Right ventricle myocardium superior (tissue), 1 donor: ENCODE data around the gene NR2C2AP. TPM values are rescaled to one million over a fixed set of nuclear protein-coding genes. Genes with fewer than 3 reads are reported as not detected.
"Not testable (repeated sequence)": the region's sequence is repeated elsewhere in the genome, so short reads cannot be mapped to it uniquely, and the experiment has no call there.

ENCODE experiments used
- ATAC-seq: fragments of 200-7000 bp; cut with Tn5 transposase; one replicate; pipeline ENCODE4 v1.9.1; 2020; ENCODE audit warnings: mild to moderate bottlenecking; ENCODE audit not compliant: poor library complexity
- DNase-seq: peaks from one replicate; pipeline ENCODE4 v3.0.0-alpha.2; 2020
- intact Hi-C: fragments of 100-400 bp; cut with DNase I; formaldehyde crosslinking; loops from one replicate; pipeline ENCODE4 v1.11.2; 2022
- total RNA-seq: library from RNA; stranded (reverse); fragmentation: NEBNext Ultra II Directional; extraction: Animal tissue kit (Norgen Biotek cat#: 25700); gene quantifications from one replicate; pipeline ENCODE4 v1.2.1, GENCODE V29; 2021
- donor health status: DM: no; HTN: yes; CAD: no; lungs with severe emphysema.

Gene NR2C2AP
- total RNA-seq, 1 donor from 2014 or later = 5.9 TPM

DNA sequence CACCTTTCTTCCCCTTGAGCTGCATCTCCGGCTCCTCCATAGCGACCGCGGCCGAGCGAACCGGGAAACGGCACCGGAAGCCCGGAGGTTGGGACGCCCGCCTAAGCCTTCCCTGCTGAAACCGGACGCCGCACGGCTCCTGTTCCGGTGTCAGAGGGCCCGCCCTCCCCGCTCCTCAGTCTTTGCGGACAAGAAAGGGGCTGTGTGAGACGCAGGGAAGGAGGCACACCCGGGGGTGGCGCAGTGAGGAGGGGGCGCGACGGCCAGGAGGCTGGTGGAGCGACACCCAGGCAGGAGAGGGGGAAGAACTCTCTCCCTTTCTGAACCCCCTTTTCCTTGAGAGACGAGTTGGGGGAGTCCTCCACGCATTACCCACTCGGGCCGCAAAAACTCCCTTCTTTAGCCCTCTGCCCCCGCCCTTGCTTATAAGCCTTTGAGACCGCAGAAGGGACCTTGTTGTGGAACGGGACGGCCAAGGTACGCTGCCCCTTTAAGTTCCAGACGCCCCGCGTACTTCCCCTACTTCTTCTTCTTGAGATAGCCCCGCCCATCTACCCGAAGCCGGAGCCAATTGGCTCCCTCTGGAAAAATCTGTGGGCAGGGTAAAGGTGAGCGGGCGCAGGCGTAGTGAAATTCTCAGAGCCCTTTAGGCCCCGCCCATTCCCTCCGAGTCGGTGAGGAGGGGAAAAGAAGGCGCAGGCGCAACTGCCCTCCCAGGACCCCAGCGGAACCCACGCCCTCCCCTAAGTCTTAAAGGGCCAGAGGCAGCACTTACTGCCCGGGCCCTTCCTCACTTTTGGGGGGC, 10.9 kb downstream of the NR2C2AP start, which contains the start of the genes BORCS8 and RFXANK:
Gene BORCS8 (minus strand): TSS at position 75 of the 805 bp plus-strand sequence. CDS start 35 bp downstream, at position 40.
Gene RFXANK (plus strand): TSS at position 181 of the 805 bp plus-strand sequence. CDS start 1,689 bp downstream, outside the sequence.
- DNase-seq (peak; percentile 99), ATAC-seq (peak; percentile 96)
- intact Hi-C loops = no loop called here

DNA sequence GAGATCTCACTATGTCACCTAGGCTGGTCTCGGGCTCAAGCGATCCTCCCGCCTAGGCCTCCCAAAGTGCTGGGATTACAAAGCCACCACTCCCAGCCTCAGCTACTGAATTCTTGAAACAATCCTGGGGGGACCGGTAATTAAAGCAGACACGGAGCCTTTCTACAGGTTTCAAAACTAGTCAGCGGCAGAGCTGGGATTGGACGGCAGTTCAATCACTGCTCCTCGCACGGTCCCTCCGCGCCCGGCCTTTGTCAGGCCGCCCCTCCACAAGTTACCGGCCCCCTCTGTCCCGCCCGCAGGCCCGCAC, 11.5 kb downstream of the NR2C2AP start:
- DNase-seq = no peak
- no peak for ATAC-seq
- intact Hi-C loops = no loop called here

DNA sequence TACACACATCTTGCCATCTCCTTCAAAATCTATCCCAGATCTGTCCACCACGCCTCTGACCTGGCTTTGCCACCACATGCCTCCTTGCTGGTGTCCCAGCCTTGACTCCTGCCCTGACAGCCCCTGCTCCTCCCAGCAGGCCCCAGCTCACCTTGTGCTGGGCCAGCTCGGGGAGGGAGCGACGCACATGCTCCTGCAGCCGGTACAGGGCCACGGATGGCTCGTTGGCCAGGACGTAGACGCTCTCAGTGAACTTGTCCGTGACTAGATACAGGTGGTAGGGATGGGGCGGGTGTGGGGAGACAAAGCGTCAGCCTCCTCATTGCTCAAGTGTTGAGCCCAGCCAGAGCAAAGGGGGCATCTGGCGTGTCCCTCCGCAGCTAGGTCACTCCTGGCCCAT, 16.5 kb downstream of the NR2C2AP start:
- DNase-seq = no peak
- intact Hi-C loops = no loop called here
- ATAC-seq = no peak

- ATAC-seq (peak; percentile 38), DNase-seq (no peak)
- intact Hi-C loops = no loop called here
These were observed 17.1 kb downstream of the NR2C2AP start for GRCh38 chr19:19185853-19186740.

DNA sequence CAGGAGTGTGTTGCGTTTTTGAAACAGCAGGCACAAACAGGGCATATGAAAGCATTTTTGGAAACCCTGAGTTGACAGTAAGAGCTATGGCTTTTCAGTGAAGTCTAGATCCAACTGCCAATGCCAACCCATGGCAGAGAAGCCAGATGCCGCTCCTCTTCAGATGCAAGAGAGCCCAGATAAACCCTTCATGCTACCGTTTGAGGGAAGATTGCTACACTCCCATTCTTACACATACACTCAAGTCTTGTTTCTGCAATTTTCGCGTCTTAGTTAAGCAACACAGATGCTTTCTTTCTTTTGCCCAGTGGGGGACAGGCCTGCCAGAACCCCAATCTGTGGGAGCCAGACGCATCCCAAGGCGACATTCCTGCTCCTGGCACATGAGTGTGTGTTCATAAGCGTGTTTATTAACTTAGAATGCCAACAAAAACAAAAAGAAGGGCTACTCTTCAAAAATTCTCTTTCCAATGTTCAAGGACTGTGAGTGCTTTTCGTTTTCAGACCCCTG, 21.7 kb downstream of the NR2C2AP start:
- intact Hi-C loops = no loop called here

GRCh38 chr19:19179548-19180441, 23.4 kb downstream of the NR2C2AP start:
- DNase-seq = no peak
- ATAC-seq = no peak
- intact Hi-C loops = no loop called here

More for the DNA sequence above, 21.7 kb downstream of the NR2C2AP start:
- ATAC-seq = no peak
- DNase-seq = no peak

DNA sequence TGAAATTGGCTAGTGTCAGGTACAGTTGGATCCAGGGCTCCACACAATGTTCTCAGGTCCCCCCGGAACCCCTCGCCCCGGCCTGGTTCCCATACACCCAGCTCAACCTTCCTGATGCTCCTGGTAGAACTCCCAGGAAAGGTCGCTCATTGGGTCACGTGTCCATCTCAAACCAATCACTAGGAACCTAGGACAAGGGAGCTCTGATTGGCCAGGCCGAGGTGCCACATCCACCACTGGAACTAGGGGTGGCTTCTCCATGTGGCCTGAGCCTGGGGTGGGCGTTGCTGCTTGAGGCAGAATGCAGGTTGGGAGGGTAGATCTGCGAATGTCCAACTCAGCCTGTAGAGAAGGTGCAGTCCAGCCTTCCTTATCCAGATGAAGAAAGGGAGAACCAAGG, 26.3 kb downstream of the NR2C2AP start:
- DNase-seq (no peak), ATAC-seq (no peak)
- intact Hi-C loops = no loop called here

GRCh38 chr19:19173243-19173642, 30.0 kb downstream of the NR2C2AP start:
- DNase-seq, intact Hi-C loops, ATAC-seq: not testable (repeated sequence)

GRCh38 chr19:19171821-19172532, 31.2 kb downstream of the NR2C2AP start:
- DNase-seq = no peak
- ATAC-seq = no peak
- intact Hi-C loops = no loop called here

- intact Hi-C loops = no loop called here
- DNase-seq = no peak
- no peak for ATAC-seq
These were observed 32.1 kb downstream of the NR2C2AP start for GRCh38 chr19:19170873-19171672.

DNA sequence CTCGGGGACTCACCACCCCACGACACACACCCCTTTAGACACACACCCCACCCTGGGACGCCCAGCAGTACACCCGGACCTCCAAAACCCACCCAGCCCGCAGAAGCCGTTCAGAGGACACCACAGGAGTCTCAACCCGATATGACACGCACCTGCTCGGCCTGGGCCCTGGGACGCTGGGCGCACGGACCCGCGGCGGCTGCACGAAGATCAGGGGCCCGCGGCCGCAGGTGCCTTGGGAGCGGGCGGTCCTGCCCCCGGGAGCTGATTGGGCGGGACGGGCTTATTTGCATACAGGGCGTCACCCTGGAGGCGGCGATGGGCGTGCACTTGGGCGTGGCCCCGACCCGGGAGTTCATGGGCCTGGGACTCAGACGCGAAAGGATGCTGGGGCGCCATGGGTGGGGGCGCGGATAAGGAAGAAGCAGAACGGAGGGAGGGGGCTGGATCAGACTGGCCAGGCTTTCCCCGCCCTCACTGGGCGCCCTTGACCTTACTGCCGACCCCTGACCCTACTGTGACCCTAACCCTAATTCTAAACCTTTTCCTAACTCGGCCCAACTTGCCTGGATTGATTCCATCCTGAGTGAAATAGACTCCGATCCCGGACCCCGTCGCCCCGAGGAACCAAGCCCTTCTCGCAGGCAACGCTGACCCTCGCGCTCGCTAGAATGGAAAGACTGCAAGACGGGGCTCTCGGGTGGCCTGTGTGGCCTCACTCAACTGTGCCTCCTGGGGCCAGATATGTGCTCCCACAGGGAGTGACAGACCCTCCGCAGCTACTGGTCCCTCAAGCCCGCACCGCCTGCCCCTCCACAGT, 33.0 kb downstream of the NR2C2AP start, which contains the start of gene MEF2B:
Gene MEF2B (minus strand): TSS at position 211 of the 820 bp plus-strand sequence. CDS start 19,528 bp downstream, outside the sequence.
- intact Hi-C loops = no loop called here
- ATAC-seq (peak; percentile 94), DNase-seq (peak; percentile 87)

DNA sequence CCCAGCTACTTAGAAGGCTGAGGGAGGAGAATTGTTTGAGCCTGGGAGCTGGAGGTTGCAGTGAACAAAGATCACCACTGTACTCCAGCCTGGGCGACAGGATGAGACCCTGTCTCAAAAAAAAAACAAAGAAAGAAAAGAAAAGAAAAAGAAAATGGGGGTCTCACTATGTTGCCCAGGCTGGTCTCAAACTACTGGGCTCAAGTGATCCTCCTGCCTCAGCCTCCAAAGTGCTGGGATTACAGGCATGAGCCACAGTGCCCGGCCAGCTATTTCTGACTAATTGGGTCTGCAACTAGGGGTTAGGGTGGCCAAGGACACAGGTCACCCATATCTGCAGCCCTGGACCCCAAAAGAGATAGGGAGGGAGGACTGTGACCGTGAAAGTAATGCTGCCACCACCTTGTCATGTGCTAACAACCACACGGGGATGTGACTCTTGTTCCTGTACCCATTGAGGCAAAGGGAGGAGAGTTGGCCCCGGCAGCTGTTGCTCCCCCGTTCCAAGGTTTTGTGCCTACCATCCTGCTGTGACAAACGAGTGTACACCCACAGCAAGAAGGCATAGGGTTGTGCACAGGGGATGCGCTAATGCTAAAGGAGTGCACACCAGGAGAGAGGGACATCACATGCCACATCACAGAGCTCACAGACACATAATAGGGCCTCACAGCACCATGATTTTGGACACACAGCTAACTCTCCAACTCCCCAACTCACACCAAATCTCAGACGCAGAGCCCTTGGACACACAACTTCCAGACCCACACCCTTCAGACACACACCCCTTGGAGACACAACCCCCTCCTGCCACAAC, 33.8 kb downstream of the NR2C2AP start:
- no peak for ATAC-seq
- intact Hi-C loops = no loop called here

DNA sequence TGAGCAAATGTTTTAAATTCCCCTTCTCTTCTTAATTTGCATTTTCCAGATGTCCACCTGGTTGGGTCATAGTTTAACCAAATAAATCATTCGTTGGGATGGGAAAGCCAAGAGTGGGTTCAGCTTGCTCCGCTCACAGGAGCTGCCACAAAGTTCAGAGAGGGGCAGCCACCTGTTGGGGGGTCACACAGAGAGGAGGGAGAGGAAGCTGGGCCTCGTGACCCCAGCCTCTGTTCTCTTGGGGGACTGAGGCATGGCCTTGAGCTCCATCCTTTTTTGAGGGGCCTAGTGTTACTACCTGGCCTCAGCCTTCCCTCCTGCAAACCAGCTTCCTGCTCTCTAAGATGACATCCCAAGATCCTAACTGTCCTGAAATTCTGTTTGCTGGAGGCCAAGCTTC, 35.6 kb downstream of the NR2C2AP start:
- ATAC-seq (no peak), DNase-seq (no peak)
- intact Hi-C loops = no loop called here

More for the DNA sequence above, 33.8 kb downstream of the NR2C2AP start:
- no peak for DNase-seq

GRCh38 chr19:19165396-19165795, 37.8 kb downstream of the NR2C2AP start:
- DNase-seq (no peak), ATAC-seq (no peak)
- intact Hi-C loops = no loop called here

DNA sequence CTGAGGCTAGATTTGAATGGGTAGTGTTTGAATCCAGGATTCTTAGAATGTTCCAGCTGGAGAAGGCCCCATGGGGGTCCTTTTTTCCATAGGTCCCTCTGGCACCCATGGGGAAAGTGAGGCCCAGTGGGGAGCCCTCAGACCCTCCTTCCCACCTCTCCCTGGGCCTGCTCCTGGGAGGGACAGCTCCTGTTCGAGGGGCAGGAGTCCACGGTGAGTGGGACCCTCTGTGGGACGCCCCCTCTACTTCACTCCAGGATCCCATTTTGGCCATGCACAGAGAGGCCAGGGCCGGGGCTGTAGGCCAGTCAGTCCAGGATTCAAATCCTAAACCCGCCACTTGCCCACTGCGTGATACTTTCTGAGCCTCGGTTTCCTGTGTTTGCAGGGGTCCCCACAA, 40.7 kb downstream of the NR2C2AP start:
- no peak for DNase-seq
- no peak for ATAC-seq
- intact Hi-C loops = no loop called here
